DMS153 treated with DMSO at 0.1 percent for 48 hours (cell line): ENCODE data around the gene MIF.
"Not testable (repeated sequence)": the region's sequence is repeated elsewhere in the genome, so short reads cannot be mapped to it uniquely, and the experiment has no call there.

Experiments used
- DNase-seq: peaks from one replicate; lab custom pipeline; 2025; ENCODE audit not compliant: unreplicated experiment; lab: John Stamatoyannopoulos, UW

The MIF gene

DNA sequence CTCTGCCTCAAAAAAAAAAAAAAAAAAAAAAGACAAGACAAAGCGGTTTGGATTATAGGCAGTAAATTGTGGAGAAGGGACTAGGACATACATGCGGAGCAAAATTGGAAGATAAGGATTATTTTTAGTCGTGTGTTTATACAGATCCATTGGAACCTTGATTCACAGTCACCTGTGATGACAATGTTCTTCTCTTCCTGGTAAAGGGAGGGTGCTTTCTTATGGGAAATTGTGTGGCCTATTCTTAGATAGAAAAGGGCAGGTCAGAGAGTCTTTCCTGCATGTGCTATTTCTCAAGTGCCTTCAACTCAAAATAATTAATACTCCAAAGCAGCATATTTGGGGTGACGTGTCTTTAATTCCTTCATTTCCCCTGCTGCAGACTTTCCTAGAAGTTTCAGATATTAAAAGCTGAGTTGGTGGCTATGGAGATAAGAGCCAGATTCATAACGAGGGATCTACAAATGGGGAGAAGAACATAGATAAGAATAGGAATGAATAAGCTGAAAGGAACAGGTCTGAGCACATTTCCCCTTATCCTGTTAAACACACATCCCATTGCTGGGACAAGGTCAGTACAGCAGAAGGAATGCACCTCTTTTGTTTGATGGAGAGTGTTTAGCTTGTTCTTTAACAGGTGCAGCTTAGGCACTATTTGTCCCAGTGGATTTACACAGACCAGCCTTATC is 44.3 kb downstream of the MIF start:
- no peak for DNase-seq

DNA sequence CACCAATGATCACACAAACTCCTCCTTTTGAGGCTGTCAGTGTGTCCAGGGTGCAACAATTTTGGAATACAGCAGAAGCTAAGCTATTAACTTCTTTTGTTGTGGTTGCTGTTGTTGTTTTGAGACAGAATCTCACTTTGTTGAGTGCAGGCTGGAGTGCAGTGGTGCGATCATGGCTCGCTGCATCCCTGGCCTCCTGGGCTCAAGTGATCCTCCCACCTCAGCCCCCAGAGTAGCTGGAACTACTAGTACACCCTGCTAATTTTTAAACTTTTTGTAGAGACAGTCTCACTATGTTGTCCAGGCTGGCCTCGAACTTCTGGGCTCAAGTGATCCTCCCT is 44.8 kb downstream of the MIF start:
- DNase-seq, result no peak

DNA sequence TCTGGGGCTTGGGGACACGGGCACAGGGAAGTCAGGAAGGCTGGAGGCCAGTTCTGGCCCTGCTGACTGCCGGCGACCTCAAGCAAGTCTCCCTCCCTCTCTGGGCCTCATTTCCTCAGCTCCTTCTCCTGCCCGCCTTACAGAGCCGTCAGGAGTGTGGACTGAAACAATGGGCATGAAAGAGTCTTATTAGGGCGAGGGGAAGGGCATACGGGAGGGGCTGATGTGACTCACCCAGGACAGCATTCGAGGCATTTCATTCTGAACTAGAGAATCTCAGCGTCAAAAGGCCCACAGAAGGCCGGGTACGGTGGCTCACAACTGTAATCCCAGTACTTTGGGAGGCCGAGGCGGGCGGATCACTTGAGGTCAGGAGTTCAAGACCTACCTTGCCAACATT is 46.0 kb downstream of the MIF start:
- not testable (repeated sequence) for DNase-seq
